Measurements from ENCODE around the gene GHDC.
A peak's percentile ranks its signal among the peaks of the same experiment; 100 is the strongest.
"Not testable (repeated sequence)": the region's sequence is repeated elsewhere in the genome, so short reads cannot be mapped to it uniquely, and the experiment has no call there.

GHDC gene

GRCh38 chr17:42193969-42194899, at the start of gene GHDC:
Gene GHDC (minus strand): TSS chr17:42194494. CDS start chr17:42193581, 913 bp downstream.
- peak; percentile 46 to 79 for DNase-seq

GRCh38 chr17:42243493-42243982, 49.2 kb upstream of the GHDC start:
- no peak for DNase-seq

- DNase-seq, result no peak
Observed at GRCh38 chr17:42241871-42242270, 47.6 kb upstream of the GHDC start.

- DNase-seq, result not testable (repeated sequence)
Observed at GRCh38 chr17:42240863-42241262, 46.6 kb upstream of the GHDC start.

- DNase-seq, result no peak
Observed at GRCh38 chr17:42240201-42240600, 45.9 kb upstream of the GHDC start.

- DNase-seq, result not testable (repeated sequence)
Observed at GRCh38 chr17:42239576-42239975, 45.3 kb upstream of the GHDC start.

- no peak for DNase-seq
Observed at GRCh38 chr17:42236760-42237159, 42.5 kb upstream of the GHDC start.

GRCh38 chr17:42233994-42234393, 39.7 kb upstream of the GHDC start:
- DNase-seq, result no peak

- DNase-seq, result no peak
Observed at GRCh38 chr17:42233156-42233555, 38.9 kb upstream of the GHDC start.

GRCh38 chr17:42230225-42230624, 35.9 kb upstream of the GHDC start:
- no peak for DNase-seq

GRCh38 chr17:42227849-42228700, 33.8 kb upstream of the GHDC start:
- no peak for DNase-seq

GRCh38 chr17:42225646-42226045, 31.4 kb upstream of the GHDC start:
- DNase-seq, result no peak

- DNase-seq, result no peak
Observed at GRCh38 chr17:42224651-42225050, 30.4 kb upstream of the GHDC start.

GRCh38 chr17:42221886-42222745, 27.8 kb upstream of the GHDC start:
- DNase-seq, result peak in 1 of 2 experiments; percentile 52

- not testable (repeated sequence) for DNase-seq
Observed at GRCh38 chr17:42219280-42219679, 25.0 kb upstream of the GHDC start.

GRCh38 chr17:42214156-42214555, 19.9 kb upstream of the GHDC start:
- no peak for DNase-seq

GRCh38 chr17:42212382-42212781, 18.1 kb upstream of the GHDC start:
- no peak for DNase-seq

- DNase-seq, result not testable (repeated sequence)
Observed at GRCh38 chr17:42211921-42212341, 17.6 kb upstream of the GHDC start.

- DNase-seq, result no peak
Observed at GRCh38 chr17:42210046-42210445, 15.8 kb upstream of the GHDC start.

- not testable (repeated sequence) for DNase-seq
Observed at GRCh38 chr17:42206153-42206612, 11.9 kb upstream of the GHDC start.

- DNase-seq, result no peak
Observed at GRCh38 chr17:42203354-42203753, 9.1 kb upstream of the GHDC start.

- DNase-seq, result no peak
Observed at GRCh38 chr17:42202696-42203095, 8.4 kb upstream of the GHDC start.
